HG03095 (cell line): ENCODE data around the gene DLGAP1.
"Not testable (repeated sequence)": the region's sequence is repeated elsewhere in the genome, so short reads cannot be mapped to it uniquely, and the experiment has no call there.

Experiments
- ATAC-seq: cut with Tn5 transposase; IDR thresholded peaks from one replicate; pipeline ENCODE4 v1.9.1; 2021; ENCODE audit warnings: moderate library complexity; ENCODE audit not compliant: unreplicated experiment

The DLGAP1 gene

GRCh38 chr18:3706279-3707097, 748.6 kb downstream of the DLGAP1 start:
- ATAC-seq, result no peak

- no peak for ATAC-seq
These were observed 750.4 kb downstream of the DLGAP1 start for GRCh38 chr18:3704556-3705344.

DNA sequence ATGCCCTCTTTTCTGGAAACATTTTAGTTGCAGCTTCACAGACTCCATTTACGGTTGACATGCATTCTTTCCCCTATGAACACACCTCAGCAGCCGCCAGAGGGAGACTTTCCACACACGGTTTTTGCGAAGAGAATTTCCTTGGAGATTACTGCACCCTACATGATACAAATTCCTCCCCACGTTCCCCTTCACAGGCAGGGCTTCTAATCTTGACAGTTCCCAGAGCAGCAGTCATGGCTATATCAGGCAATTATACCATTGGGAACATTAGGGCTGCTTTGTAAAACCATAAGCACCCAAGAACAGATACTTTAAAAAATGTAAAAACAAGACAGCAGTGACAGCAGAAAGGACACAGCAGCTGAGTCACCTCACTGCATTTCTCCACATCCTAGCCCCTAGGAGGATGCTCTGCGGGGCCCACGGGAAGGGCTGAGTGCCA, 751.4 kb downstream of the DLGAP1 start:
- no peak for ATAC-seq

GRCh38 chr18:3699707-3700567, 755.2 kb downstream of the DLGAP1 start:
- ATAC-seq, result not testable (repeated sequence)

DNA sequence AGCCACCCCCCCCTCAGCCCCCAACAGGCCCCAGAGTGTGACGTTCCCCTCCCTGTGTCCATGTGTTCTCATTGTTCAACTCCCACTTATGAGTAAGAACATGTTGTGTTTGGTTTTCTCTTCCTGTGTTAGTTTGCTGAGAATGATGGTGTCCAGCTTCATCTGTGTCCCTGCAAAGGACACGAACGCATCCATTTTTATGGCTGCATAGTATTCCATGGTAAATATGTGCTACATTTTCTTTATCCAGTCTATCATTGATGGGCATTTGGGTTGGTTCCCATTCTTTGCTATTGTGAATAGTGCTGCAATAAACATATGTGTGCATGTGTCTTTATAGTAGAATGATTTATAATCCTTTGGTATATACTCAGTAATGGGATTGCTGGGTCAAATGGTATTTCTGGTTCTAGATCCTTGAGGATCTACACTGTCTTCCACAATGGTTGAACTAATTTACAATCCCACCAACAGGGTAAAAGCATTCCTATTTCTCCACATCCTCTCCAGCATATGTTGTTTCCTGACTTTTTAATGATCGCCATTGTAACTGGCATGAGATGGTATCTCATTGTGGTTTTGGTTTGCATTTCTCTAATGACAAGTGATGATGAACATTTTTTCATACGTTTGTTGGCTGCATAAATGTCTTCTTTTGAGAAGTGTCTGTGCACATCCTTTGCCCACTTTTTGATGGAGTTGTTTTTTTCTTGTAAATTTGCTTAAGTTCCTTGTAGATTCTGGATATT, 760.9 kb downstream of the DLGAP1 start:
- not testable (repeated sequence) for ATAC-seq

DNA sequence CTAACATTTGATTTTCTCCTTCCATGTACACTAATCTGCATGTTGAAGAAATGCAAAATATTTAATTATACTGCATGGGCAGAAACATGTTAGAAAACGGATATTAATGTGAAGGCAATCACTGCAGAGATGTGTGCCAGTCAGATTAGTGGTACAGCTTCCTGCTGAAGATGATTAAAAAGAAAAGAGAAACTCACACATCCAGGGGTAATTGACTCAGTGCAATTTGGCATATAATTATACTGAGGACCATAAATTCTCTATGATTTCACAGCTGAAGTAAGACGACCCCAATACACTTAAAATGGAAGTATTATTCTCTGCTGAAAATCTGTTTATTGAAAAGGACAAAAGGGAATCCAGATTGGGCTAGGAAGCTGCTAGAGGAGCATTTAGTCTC, 761.7 kb downstream of the DLGAP1 start:
- ATAC-seq, result no peak

DNA sequence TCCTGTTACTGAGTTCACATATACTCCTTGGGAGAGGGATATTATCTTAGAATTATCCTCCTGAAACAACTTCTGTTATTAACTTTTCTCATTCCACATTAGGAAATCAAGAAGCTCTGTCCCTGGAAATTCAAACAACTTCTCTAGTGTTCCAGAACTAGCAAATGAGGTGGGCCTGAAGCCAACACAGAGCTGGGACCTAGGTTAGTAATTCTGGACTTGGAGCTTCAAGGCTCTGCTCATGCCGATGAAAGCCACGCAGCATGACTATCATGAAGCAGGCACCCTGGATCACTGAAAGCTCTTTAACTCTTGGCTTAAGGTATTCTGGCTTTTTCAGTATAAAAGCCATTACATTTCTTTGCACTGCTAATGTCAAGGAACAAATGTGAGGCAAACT, 762.4 kb downstream of the DLGAP1 start:
- ATAC-seq, result no peak

GRCh38 chr18:3692113-3692621, 762.9 kb downstream of the DLGAP1 start:
- ATAC-seq, result no peak

DNA sequence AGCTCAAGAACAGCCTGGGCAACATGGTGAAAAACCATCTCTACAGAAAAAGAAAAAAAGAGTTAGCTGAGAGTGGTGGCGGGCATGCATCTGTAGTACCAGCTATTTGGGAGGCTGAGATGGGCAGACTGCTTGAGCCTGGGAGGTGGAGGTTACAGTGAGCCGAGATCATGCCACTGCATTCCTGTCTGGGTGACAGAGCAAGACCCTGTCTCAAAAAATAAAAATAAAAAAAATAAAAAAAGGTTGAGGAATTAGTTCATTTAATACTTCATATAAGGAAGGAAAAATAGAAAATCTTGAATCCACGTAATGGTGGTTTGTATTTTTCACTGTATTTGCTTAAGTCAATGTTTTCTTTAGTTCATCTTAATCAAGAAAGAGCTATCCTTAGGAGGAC, 763.4 kb downstream of the DLGAP1 start:
- ATAC-seq, result no peak

DNA sequence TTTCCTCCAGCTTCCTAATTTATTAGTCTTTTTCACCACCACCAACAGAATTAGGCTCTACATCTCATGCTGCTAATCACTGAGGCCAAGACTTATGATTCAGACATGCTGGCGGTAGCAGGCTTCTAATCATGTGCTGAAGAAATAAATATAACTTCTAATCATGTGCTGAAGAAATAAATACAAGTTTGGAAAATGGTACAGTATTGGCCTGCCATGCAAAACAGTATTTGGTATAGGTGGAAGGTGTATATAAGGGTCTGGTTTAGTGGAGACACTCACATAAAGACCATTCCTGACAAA, 764.4 kb downstream of the DLGAP1 start:
- ATAC-seq, result no peak

GRCh38 chr18:3689986-3690763, 764.9 kb downstream of the DLGAP1 start:
- no peak for ATAC-seq

GRCh38 chr18:3689091-3689490, 766.0 kb downstream of the DLGAP1 start:
- no peak for ATAC-seq

- ATAC-seq, result no peak
These were observed 766.4 kb downstream of the DLGAP1 start for GRCh38 chr18:3688690-3689089.

DNA sequence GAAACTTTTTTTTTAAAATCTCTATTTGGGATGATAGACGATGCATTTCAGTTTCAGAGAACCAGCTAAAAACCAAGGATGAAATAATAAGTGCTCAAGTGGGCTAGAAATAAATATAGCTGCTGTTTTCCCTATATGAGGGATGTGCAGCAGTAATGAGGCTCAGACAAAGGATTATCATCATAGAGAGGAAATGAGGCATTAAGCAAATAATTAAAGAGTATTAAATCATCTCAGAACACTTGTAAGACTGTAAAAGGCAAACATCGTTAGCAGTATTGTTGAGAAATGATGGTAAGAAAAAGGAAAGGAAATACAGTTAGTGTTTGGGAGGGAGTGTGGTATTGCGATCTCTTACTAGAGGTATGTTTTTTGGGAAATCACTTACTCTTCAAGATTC, 771.6 kb downstream of the DLGAP1 start:
- ATAC-seq, result no peak

GRCh38 chr18:3682061-3682460, 773.0 kb downstream of the DLGAP1 start:
- no peak for ATAC-seq

DNA sequence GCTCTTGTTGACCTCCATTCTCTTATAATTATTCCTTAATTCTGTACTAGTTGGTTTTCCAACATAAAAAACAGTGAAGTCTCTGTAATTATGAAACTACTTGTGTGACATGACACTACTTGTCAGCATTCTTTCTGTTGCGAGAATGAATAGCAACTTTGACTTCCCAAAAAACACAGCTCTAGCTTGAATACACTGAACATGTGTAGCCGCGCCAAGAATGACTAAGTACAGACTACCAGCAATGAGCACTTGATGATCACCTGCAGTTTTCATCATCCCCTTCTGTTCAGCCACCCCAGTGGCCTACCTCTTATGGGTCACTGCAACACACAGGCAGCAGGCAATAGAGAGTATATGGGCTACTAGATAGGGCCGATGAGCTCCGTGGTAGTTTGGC, 775.9 kb downstream of the DLGAP1 start:
- no peak for ATAC-seq

DNA sequence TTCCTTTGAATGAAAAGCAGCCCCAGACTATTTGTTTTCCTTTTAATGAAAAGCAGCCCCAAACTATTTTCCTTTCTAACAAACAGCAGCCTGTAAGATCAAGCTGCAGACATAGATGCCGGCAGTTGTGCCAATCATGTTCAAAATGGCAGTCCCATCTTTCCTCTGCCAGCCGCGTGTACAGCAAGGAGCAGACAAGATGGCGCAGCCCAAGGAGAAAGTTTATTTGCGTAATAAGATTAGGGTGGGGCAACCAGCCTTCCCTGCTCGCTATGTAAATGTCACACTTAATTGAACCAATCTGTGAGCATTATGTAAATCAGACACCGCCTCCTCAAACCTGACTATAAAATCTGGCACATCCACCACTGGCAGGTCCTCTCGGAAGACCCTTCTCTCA, 779.1 kb downstream of the DLGAP1 start:
- no peak for ATAC-seq

GRCh38 chr18:3675446-3675845, 779.7 kb downstream of the DLGAP1 start:
- no peak for ATAC-seq

DNA sequence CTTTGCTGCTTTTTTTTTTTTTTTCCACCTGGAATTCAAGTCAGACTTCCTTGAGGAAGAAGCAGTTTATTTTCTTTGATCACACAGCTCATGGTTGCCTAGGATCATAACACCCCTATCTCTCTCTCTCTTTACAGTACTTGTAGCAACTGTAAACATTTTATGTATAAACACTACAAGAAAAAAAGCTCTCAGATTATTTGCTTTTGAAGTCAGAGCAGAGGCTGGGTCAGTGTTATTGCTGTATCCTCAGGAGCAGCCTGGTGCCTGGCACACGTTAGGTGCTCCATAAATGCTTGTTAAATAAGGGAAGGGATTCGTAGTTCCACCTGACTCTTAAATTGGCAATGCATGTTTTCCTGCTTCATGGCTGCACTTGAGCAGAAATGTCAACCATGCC, 783.9 kb downstream of the DLGAP1 start:
- ATAC-seq, result no peak

DNA sequence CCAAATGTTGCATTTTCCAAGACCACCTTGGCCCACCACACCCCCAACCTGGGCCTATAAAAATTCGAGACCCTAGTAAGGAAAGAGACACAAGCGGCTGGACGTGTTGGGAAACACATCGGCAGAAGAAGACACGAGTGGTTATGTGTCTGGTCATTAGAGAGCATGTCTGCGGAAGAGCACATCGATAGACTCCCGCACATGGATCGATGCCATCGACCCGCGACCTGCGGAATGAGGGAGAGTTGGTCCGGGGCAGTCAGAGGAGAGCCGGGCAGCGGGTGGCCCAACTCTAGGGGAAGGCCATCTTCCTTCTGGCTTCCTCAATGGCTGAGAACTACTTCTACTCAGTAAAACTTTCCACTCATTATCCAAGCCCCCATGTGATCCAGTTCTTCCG, 785.7 kb downstream of the DLGAP1 start:
- ATAC-seq, result no peak
